Sigmoid colon (tissue), 4 donors: ENCODE results near the gene USP7.

Source experiments
- CTCF ChIP-seq, 4 experiments: fragments of 450-650 bp in 3 of 4; fragments of 200-600 bp in 1 of 4; IDR thresholded peaks; one replicate each; pipeline ENCODE4 v1.5.1; 2016 to 2019; ENCODE audit warnings: antibody characterized with exemption in 4 of 4, mild to moderate bottlenecking in 3 of 4, moderate library complexity in 2 of 4
- EP300 ChIP-seq, 4 donors: sonication (generic); formaldehyde crosslinking; IDR thresholded peaks; one replicate each; pipeline ENCODE4 v1.6.1; 2017; ENCODE audit warnings: antibody characterized with exemption in 4 of 4
- POLR2A ChIP-seq, 2 donors: fragments of 450-650 bp; IDR thresholded peaks; one replicate each; pipeline ENCODE4 v1.6.1; 2016; ENCODE audit warnings: antibody characterized with exemption in 2 of 2, mild to moderate bottlenecking in 2 of 2, moderate library complexity in 2 of 2

GRCh38 chr16:8872071-8872470, 91.6 kb downstream of the USP7 start:
- no peak for TF ChIP-seq CTCF (IDR thresholded peaks at IDR 0.05)
- TF ChIP-seq POLR2A (IDR thresholded peaks at IDR 0.05) = no peak
- no peak for TF ChIP-seq EP300 (IDR thresholded peaks at IDR 0.05)
